GM21390 (cell line): ENCODE measurements around the gene TNFAIP1.

Source experiments
- ATAC-seq: cut with Tn5 transposase; IDR thresholded peaks from one replicate; pipeline ENCODE4 v1.9.1; 2021; ENCODE audit not compliant: unreplicated experiment

Gene TNFAIP1

DNA sequence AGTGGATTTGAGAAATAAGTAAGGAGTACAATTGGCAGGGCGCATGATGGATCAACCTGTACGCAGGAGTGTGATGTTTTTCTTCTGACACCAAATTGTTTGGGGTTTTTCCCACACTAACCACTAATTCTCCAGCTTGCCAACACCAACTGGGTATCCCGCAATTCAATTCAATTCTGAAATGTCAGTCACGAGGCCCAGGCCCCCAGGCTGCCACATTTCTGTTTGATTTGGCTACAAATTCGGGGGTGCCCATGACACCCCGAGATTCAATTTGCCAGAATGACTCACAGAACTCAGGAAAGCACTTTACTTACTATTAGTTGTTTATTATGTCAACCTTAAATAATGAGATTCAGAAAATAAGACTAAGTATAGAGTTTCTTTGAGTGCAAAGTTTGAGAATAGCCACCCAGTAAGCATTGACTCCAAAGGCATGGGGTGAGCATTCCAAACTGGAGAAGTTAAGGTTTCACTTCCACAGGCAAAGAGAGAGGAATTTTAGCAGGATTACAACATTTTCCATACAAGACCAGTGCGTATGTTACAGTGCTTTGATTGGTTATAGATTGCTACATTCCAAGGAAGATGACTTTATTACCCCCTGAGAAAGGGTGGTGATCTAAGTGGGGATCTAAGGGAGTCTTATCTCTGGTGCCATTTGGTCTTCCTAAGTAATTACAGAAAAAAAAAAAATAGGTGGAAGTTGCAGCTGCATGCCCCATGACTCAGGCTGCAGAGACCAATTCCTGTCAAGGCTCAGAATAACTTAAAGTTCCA is 59.0 kb downstream of the TNFAIP1 start:
- no peak for ATAC-seq

DNA sequence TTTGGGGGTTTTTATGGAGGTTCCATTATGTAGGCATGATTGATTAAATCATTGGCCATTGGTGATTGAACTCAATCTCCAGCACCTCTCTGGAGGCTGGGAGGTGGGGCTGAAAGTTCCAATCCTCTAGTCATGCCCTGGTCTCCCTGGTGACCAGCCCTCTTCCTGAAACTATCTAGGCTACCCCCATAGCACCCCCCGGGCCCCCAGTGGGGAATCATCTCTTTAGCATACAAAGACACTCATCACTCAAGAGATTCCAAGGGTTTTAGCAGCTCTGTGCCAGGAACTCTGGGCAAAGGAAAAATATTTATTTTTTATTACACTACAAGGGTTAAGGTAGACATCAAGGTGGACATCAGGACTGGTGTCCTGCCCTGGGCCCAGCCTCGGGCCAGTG is 59.9 kb downstream of the TNFAIP1 start:
- no peak for ATAC-seq

DNA sequence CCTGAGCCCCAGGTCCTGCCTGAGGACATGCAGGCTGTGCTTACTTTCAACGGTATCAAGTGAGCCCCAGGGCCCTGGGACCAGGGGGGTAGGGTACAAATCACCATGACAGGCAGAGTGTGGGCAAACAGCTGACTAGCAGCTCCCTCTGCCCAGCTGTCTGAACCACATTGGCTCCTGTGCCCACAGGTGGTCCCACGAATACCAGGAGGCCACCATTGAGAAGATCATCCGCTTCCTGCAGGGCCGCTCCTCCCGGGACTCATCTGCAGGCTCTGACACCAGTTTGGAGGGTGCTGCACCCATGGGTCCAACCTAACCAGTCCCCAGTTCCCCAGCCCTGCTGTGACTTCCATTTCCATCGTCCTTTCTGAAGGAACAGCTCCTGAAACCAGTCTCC is 60.4 kb downstream of the TNFAIP1 start:
- no peak for ATAC-seq
